GM04503 (cell line): ENCODE results near the gene CST5.
"Not testable (repeated sequence)": the region's sequence is repeated elsewhere in the genome, so short reads cannot be mapped to it uniquely, and the experiment has no call there.

Experiments used
- DNase-seq: peaks from one replicate; pipeline ENCODE4 v3.0.0-alpha.2; 2012; ENCODE audit warnings: low read depth

CST5 gene

GRCh38 chr20:23879328-23879798, at the start of gene CST5:
Gene CST5 (minus strand): TSS chr20:23879748. CDS start chr20:23879676, 72 bp downstream.
- DNase-seq = no peak

GRCh38 chr20:23928788-23929187, 49.2 kb upstream of the CST5 start:
- no peak for DNase-seq

GRCh38 chr20:23928353-23928752, 48.8 kb upstream of the CST5 start:
- DNase-seq = no peak

GRCh38 chr20:23926944-23927872, 47.7 kb upstream of the CST5 start:
- DNase-seq = no peak

GRCh38 chr20:23926526-23926880, 47.0 kb upstream of the CST5 start:
- DNase-seq = no peak

- DNase-seq = no peak
These were observed 46.4 kb upstream of the CST5 start for GRCh38 chr20:23925789-23926525.

- no peak for DNase-seq
These were observed 45.2 kb upstream of the CST5 start for GRCh38 chr20:23924751-23925150.

GRCh38 chr20:23923891-23924435, 44.4 kb upstream of the CST5 start:
- DNase-seq = no peak

GRCh38 chr20:23923311-23923710, 43.8 kb upstream of the CST5 start:
- DNase-seq = no peak

GRCh38 chr20:23920408-23921325, 41.1 kb upstream of the CST5 start:
- DNase-seq = no peak

- no peak for DNase-seq
These were observed 39.3 kb upstream of the CST5 start for GRCh38 chr20:23918896-23919295.

- DNase-seq = no peak
These were observed 38.7 kb upstream of the CST5 start for GRCh38 chr20:23918101-23918862.

- DNase-seq = no peak
These were observed 37.6 kb upstream of the CST5 start for GRCh38 chr20:23917024-23917725.

GRCh38 chr20:23915844-23916243, 36.3 kb upstream of the CST5 start:
- no peak for DNase-seq

GRCh38 chr20:23914469-23914868, 34.9 kb upstream of the CST5 start:
- DNase-seq = not testable (repeated sequence)

GRCh38 chr20:23910210-23910609, 30.7 kb upstream of the CST5 start:
- DNase-seq = no peak

- no peak for DNase-seq
These were observed 29.8 kb upstream of the CST5 start for GRCh38 chr20:23909390-23909789.

- DNase-seq = no peak
These were observed 28.0 kb upstream of the CST5 start for GRCh38 chr20:23907579-23907978.

GRCh38 chr20:23902396-23902795, 22.8 kb upstream of the CST5 start:
- not testable (repeated sequence) for DNase-seq

GRCh38 chr20:23890867-23891266, 11.3 kb upstream of the CST5 start:
- not testable (repeated sequence) for DNase-seq
